K562 (cell line): ENCODE data around the gene RFT1. TPM values are rescaled to one million over a fixed set of nuclear protein-coding genes. Genes with fewer than 3 reads are reported as not detected.

ENCODE experiments used
- ATAC-seq: fragments of 200-7000 bp; cut with Tn5 transposase; 3 replicates; pipeline ENCODE4 v1.9.1; 2020; ENCODE audit warnings: moderate library complexity
- BruUV-seq: library from RNA; stranded (reverse); fragments of 400-500 nt; replicated peaks from 2 replicates; lab custom pipeline; 2021; lab: Mats Ljungman, UMichigan
- CTCF ChIA-PET: fragments of 300-600 bp; formaldehyde crosslinking; extraction: SDS; loops from one replicate; lab custom pipeline; 2021; ENCODE audit warnings: low intra/inter-chr PET ratio; lab: Yijun Ruan, JAX
- POLR2A ChIA-PET: fragments of 300-600, 350-650 bp; sonication (Branson Sonifier 250); formaldehyde crosslinking; extraction: SDS; loops from one replicate; lab custom pipeline; 2021; ENCODE audit warnings: antibody characterized with exemption, inconsistent platforms; lab: Yijun Ruan, JAX
- DNase-seq, 4 experiments: peaks; one replicate each; pipeline versions ENCODE4 v3.0.0 to v3.0.0-alpha.2; 2011 to 2018; ENCODE audit warnings: low spot score in 3 of 4, mixed read lengths in 3 of 4; ENCODE audit errors: extremely low read depth in 1 of 4
- FAIRE-seq: peaks from 2 replicates; lab custom pipeline; 2011; peaks lifted over from hg19 to GRCh38; lab: Jason Lieb, UNC
- H2AFZ ChIP-seq: 2 replicates; pipeline ENCODE4 v1.6.0; 2011; ENCODE audit warnings: low read depth, low read length, control low read depth, inconsistent platforms
- H3K27ac ChIP-seq: fragments of 200-600 bp; 3 replicates; pipeline ENCODE4 v1.8.0; 2011; ENCODE audit warnings: low read depth, mild to moderate bottlenecking, control low read depth, inconsistent platforms, low read length, moderate library complexity, mixed read lengths; ENCODE audit errors: extremely low read depth
- H3K27me3 ChIP-seq, 2 experiments: fragments of 300-600 bp in 1 of 2; 2 replicates in 1 of 2; 3 replicates in 1 of 2; pipeline versions ENCODE4 v1.6.0 to v1.8.0; 2011; ENCODE audit warnings: inconsistent platforms in 2 of 2, low read length in 2 of 2, mild to moderate bottlenecking in 1 of 2, mixed read lengths in 1 of 2, moderate library complexity in 1 of 2; ENCODE audit not compliant: control insufficient read depth in 2 of 2, insufficient read depth in 2 of 2
- H3K36me3 ChIP-seq: fragments of 300-600 bp; 3 replicates; pipeline ENCODE4 v1.8.0; 2011; ENCODE audit warnings: mild to moderate bottlenecking, low read length, inconsistent platforms; ENCODE audit not compliant: control insufficient read depth, insufficient read depth
- H3K4me1 ChIP-seq, 2 experiments: fragments of 200-600 bp in 1 of 2; replicated peaks in 1 of 2; 2 replicates in 1 of 2; 3 replicates in 1 of 2; pipeline versions ENCODE4 v1.5.1 to v1.8.0; 2011; ENCODE audit warnings: inconsistent platforms in 2 of 2, low read length in 2 of 2, mild to moderate bottlenecking in 1 of 2, mixed read lengths in 1 of 2, moderate library complexity in 1 of 2; ENCODE audit not compliant: control insufficient read depth in 2 of 2, insufficient read depth in 2 of 2
- H3K4me2 ChIP-seq: 2 replicates; pipeline ENCODE4 v1.6.1; 2011; ENCODE audit warnings: low read length, control low read depth, inconsistent platforms, mixed read lengths; ENCODE audit not compliant: insufficient read depth
- H3K4me3 ChIP-seq: fragments of 200-600 bp; sonication (generic), shearing (Covaris generic); 2 replicates; pipeline ENCODE4 v1.5.1; 2016; ENCODE audit warnings: control low read depth, inconsistent platforms
- H3K79me2 ChIP-seq: fragments of 200-600 bp; 3 replicates; pipeline ENCODE4 v1.8.0; 2011; ENCODE audit warnings: low read length, inconsistent platforms; ENCODE audit not compliant: control insufficient read depth, insufficient read depth
- H3K9ac ChIP-seq, 2 experiments: 2 replicates each; pipeline versions ENCODE4 v1.6.0 to v1.6.1; 2011; ENCODE audit warnings: low read depth in 2 of 2, low read length in 2 of 2, control low read depth in 1 of 2, inconsistent platforms in 1 of 2, mild to moderate bottlenecking in 1 of 2, mixed read lengths in 1 of 2; ENCODE audit not compliant: insufficient read depth in 1 of 2
- H3K9me1 ChIP-seq: one replicate; pipeline ENCODE4 v1.6.0; 2011; ENCODE audit warnings: inconsistent platforms, mild to moderate bottlenecking, low read length, moderate library complexity; ENCODE audit not compliant: control insufficient read depth, insufficient read depth
- H3K9me3 ChIP-seq: replicated peaks from 2 replicates; pipeline ENCODE4 v1.5.1; 2011; ENCODE audit warnings: low read depth, low read length, inconsistent platforms; ENCODE audit not compliant: control insufficient read depth, insufficient read depth
- H4K20me1 ChIP-seq: replicated peaks from 2 replicates; pipeline ENCODE4 v1.6.1; 2011; ENCODE audit warnings: low read length, inconsistent platforms, mixed read lengths; ENCODE audit not compliant: control insufficient read depth, insufficient read depth
- CBX3 ChIP-seq, 2 experiments: IDR thresholded peaks; 1 replicate in 1 of 2; 2 replicates in 1 of 2; pipeline ENCODE4 v1.6.1; 2012; ENCODE audit warnings: inconsistent platforms in 2 of 2, low read length in 2 of 2, borderline replicate concordance in 1 of 2, control low read depth in 1 of 2
- CHD2 ChIP-seq: IDR thresholded peaks from 2 replicates; pipeline ENCODE4 v1.6.1; 2011; ENCODE audit warnings: low read depth, low read length
- FOXA3 ChIP-seq, 2 experiments: fragments of 450-650 bp in 1 of 2; sonication (generic) in 1 of 2; formaldehyde crosslinking; IDR thresholded peaks in 1 of 2; conservative IDR thresholded peaks in 1 of 2; 2 replicates each; pipeline versions ENCODE4 v1.4.0 to v1.8.0; 2020 to 2022; ENCODE audit warnings: mild to moderate bottlenecking in 2 of 2, missing genetic modification reagents in 1 of 2
- NR2C1 ChIP-seq, 2 experiments: fragments of 450-650 bp; IDR thresholded peaks; 2 replicates each; pipeline ENCODE4 v1.6.1; 2017; ENCODE audit warnings: mild to moderate bottlenecking in 2 of 2, antibody characterized with exemption in 1 of 2, inconsistent platforms in 1 of 2, missing compliant biosample characterization in 1 of 2, missing genetic modification characterization in 1 of 2
- POLR2A ChIP-seq: fragments of 450-650 bp; conservative IDR thresholded peaks from 2 replicates; pipeline ENCODE4 v1.6.1; 2016
- SP2 ChIP-seq: IDR thresholded peaks from 2 replicates; pipeline ENCODE4 v1.6.1; 2011; ENCODE audit warnings: mild to moderate bottlenecking, low read depth, low read length, moderate library complexity; ENCODE audit not compliant: poor library complexity, severe bottlenecking; ENCODE audit errors: extremely low read depth
- ZNF444 ChIP-seq: fragments of 250-450 bp; sonication (Bioruptor Pico); IDR thresholded peaks from 2 replicates; pipeline ENCODE4 v1.4.0; 2020; ENCODE audit warnings: mild to moderate bottlenecking, moderate library complexity
- WGBS: fragments of 100-300 bp; shearing (Covaris generic); methylation state at CpG from one replicate; pipeline ENCODE4 v1.1.6; 2016; ENCODE audit warnings: low coverage, mixed read lengths; ENCODE audit not compliant: insufficient coverage; ENCODE audit errors: missing lambda C conversion rate; 5-methylcytosine and 5-hydroxymethylcytosine counted together
- in situ Hi-C: fragments of 300-500 bp; cut with MboI; formaldehyde crosslinking; loops from 4 replicates; pipeline ENCODE4 v1.15.0; 2018; ENCODE audit warnings: inconsistent platforms, mixed read lengths
- intact Hi-C: fragments of 100-400 bp; cut with micrococcal nuclease; formaldehyde crosslinking; loops from 2 replicates; pipeline ENCODE4 v1.14.2; 2022
- polyA plus RNA-seq, 8 experiments: library from polyadenylated mRNA; depleted of rRNA in 4 of 8; stranded (reverse) in 5 of 8; unstranded in 3 of 8; fragments of >200 nt; fragmentation: Nextera tagmentation in 2 of 8; fragmentation: Illumina TruSeq in 1 of 8; extraction: Ambion mirVana in 2 of 8; extraction: Trizol in 1 of 8; gene quantifications; 2 replicates each; pipeline versions ENCODE4 v1.2.1 to v1.2.3, GENCODE V29; 2011 to 2014; ENCODE audit warnings: inconsistent platforms in 1 of 8, missing spikeins in 1 of 8
- total RNA-seq, 7 experiments: library from RNA; depleted of rRNA in 6 of 7; stranded (reverse); fragments of >200 nt in 6 of 7; fragmentation: Illumina TruSeq in 2 of 7; extraction: Trizol in 2 of 7; gene quantifications; 2 replicates each; pipeline versions ENCODE4 v1.2.1 to v1.2.3, GENCODE V29; 2011 to 2021; ENCODE audit warnings: low replicate concordance in 1 of 7
- TF ChIP-seq, protein P1 (sequence below): fragments of 450-650 bp; formaldehyde crosslinking; IDR thresholded peaks from 2 replicates; pipeline ENCODE4 v1.4.0; 2022; ENCODE audit warnings: missing genetic modification characterization
- TF ChIP-seq, protein P2 (sequence below), 2 experiments: IDR thresholded peaks in 1 of 2; conservative IDR thresholded peaks in 1 of 2; 2 replicates each; pipeline ENCODE4 v1.6.1; 2016; ENCODE audit warnings: low read depth in 2 of 2, mild to moderate bottlenecking in 1 of 2, missing compliant biosample characterization in 1 of 2, missing genetic modification characterization in 1 of 2, moderate library complexity in 1 of 2
- TF ChIP-seq, protein P3 (sequence below): fragments of 450-650 bp; IDR thresholded peaks from 2 replicates; pipeline ENCODE4 v1.6.1; 2016
- TF ChIP-seq, protein P4 (sequence below): IDR thresholded peaks from 2 replicates; pipeline ENCODE4 v1.6.1; 2014; ENCODE audit warnings: antibody characterized with exemption
- TF ChIP-seq, protein P5 (sequence below): sonication (generic); formaldehyde crosslinking; IDR thresholded peaks from 2 replicates; pipeline ENCODE4 v1.9.0; 2022; ENCODE audit warnings: mild to moderate bottlenecking, missing genetic modification reagents

The RFT1 gene
- total and polyA plus RNA-seq, 9 of the 15 experiments (the other 6 are each of a cell fraction or from before 2014, with no cell fraction given), result 4.4 to 23.8 (median 8.9) TPM

DNA sequence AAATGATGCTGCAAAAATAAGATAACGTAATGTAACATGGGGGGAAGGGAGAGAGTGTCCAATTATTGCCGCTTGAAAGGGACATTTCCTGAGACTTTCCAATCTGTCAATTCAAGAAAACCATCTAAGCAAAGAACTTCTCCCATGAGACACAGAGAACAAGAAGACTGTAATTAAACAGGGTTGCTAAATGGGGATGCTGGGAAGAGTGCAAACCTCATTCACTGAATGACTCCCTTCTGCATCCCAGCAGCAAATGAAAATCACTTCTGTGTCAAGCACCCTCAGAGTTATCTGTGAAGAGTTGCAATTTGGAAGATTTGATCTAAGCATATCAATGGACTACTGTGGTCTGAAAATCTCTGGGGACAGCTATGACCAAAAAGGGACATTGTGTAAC is 3.6 kb downstream of the RFT1 start (continued):
- no peak for TF ChIP-seq FOXA3 (CRISPR knock-in tag; conservative IDR thresholded peaks at IDR 0.05 in 1 of 2, IDR thresholded peaks at IDR 0.05 in 1 of 2)
- no peak for TF ChIP-seq CBX3 (IDR thresholded peaks at IDR 0.05; ENCODE audit: borderline replicate concordance in 1 of 2, low read length in 2 of 2)
- no peak for TF ChIP-seq POLR2A
- no peak for TF ChIP-seq SP2

DNA sequence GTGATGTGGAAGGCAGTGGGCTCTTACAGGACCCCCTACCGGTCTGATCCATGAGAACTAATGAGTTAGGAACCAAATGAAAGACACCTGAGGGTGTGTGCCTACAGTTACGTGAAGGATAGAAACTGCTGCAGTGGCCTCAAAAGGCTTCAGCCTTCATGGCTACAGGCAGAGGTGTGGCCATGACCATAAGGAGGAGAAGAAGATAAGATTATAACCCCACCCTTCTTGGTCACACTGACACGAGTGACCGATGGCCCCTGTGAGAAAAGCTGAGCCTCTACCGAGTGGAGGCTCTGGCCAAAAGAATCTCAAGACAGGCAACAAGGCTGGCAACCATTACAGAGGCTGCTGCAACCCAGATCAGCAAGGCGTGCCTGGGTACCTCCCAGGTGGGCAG is 6.3 kb downstream of the RFT1 start:
- ChIA-PET POLR2A (interaction anchor here (0.8 kb wide), 1 partner anchor 40 kb away, joined by 3 read pairs; no protein-coding TSS in a partner anchor), CTCF (no interaction called here)
- in situ Hi-C loops, result no loop called here
- H3K4me3 ChIP-seq, result no peak overlapping the region
- 0 out of 3 replicates have a peak, but pooled peaks cover 2% of the 10 kb centered on the region for H3K79me2 ChIP-seq
- peak overlapping the region; percentile 11; the same call in 1 of the 2 replicates for H3K4me2 ChIP-seq
- no peak overlapping the region for H2AFZ ChIP-seq
- DNase-seq, result peak in 3 of 4 experiments; percentile 33 to 56 (median 36)
- intact Hi-C loops, result no loop called here
- BruUV-seq, result no TSS peak
- H3K27me3 ChIP-seq, result no peaks in the 10 kb centered on the region
- H3K27ac ChIP-seq, result no peak overlapping the region
- 28% methylated on average over 6 of the region's 6 CpGs for WGBS
- peak; percentile 74 for FAIRE-seq
- ATAC-seq, result peak; percentile 93
- no peaks in the 10 kb centered on the region for H3K9me1 ChIP-seq
- H4K20me1 ChIP-seq, result no peaks in the 10 kb centered on the region
- peaks cover 16 to 18% of the 10 kb centered on the region in 2 experiments; a peak in 3 of 5 replicates for H3K4me1 ChIP-seq
- H3K36me3 ChIP-seq, result peaks cover 55% of the 10 kb centered on the region
- no peak overlapping the region for H3K9ac ChIP-seq
- H3K9me3 ChIP-seq, result no peaks in the 10 kb centered on the region
- TF ChIP-seq, protein P1, sequence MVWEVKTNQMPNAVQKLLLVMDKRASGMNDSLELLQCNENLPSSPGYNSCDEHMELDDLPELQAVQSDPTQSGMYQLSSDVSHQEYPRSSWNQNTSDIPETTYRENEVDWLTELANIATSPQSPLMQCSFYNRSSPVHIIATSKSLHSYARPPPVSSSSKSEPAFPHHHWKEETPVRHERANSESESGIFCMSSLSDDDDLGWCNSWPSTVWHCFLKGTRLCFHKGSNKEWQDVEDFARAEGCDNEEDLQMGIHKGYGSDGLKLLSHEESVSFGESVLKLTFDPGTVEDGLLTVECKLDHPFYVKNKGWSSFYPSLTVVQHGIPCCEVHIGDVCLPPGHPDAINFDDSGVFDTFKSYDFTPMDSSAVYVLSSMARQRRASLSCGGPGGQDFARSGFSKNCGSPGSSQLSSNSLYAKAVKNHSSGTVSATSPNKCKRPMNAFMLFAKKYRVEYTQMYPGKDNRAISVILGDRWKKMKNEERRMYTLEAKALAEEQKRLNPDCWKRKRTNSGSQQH (CRISPR knock-in tag), result no peak
- TF ChIP-seq, protein P2, sequence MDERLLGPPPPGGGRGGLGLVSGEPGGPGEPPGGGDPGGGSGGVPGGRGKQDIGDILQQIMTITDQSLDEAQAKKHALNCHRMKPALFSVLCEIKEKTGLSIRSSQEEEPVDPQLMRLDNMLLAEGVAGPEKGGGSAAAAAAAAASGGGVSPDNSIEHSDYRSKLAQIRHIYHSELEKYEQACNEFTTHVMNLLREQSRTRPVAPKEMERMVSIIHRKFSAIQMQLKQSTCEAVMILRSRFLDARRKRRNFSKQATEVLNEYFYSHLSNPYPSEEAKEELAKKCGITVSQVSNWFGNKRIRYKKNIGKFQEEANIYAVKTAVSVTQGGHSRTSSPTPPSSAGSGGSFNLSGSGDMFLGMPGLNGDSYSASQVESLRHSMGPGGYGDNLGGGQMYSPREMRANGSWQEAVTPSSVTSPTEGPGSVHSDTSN (CRISPR knock-in tag; IDR thresholded peaks at IDR 0.05; ENCODE audit: low read depth), result no peak
- TF ChIP-seq, protein P2 (tag; conservative IDR thresholded peaks at IDR 0.05; ENCODE audit: low read depth), result peak; percentile 63; the same call in 1 of the 2 replicates
- TF ChIP-seq, protein P3, sequence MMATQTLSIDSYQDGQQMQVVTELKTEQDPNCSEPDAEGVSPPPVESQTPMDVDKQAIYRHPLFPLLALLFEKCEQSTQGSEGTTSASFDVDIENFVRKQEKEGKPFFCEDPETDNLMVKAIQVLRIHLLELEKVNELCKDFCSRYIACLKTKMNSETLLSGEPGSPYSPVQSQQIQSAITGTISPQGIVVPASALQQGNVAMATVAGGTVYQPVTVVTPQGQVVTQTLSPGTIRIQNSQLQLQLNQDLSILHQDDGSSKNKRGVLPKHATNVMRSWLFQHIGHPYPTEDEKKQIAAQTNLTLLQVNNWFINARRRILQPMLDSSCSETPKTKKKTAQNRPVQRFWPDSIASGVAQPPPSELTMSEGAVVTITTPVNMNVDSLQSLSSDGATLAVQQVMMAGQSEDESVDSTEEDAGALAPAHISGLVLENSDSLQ, result peak; percentile 72
- TF ChIP-seq ZNF444 (CRISPR knock-in tag), result no peak
- TF ChIP-seq CHD2, result no peak
- TF ChIP-seq NR2C1 (IDR thresholded peaks at IDR 0.05), result no peak
- TF ChIP-seq NR2C1 (tag; IDR thresholded peaks at IDR 0.05), result no peak
- TF ChIP-seq, protein P4, sequence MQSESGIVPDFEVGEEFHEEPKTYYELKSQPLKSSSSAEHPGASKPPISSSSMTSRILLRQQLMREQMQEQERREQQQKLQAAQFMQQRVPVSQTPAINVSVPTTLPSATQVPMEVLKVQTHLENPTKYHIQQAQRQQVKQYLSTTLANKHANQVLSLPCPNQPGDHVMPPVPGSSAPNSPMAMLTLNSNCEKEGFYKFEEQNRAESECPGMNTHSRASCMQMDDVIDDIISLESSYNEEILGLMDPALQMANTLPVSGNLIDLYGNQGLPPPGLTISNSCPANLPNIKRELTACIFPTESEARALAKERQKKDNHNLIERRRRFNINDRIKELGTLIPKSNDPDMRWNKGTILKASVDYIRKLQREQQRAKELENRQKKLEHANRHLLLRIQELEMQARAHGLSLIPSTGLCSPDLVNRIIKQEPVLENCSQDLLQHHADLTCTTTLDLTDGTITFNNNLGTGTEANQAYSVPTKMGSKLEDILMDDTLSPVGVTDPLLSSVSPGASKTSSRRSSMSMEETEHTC, result no peak
- TF ChIP-seq, protein P5, sequence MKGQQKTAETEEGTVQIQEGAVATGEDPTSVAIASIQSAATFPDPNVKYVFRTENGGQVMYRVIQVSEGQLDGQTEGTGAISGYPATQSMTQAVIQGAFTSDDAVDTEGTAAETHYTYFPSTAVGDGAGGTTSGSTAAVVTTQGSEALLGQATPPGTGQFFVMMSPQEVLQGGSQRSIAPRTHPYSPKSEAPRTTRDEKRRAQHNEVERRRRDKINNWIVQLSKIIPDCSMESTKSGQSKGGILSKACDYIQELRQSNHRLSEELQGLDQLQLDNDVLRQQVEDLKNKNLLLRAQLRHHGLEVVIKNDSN (CRISPR knock-in tag), result no peak
